Measurements from ENCODE around the gene PAX2. TPM values are rescaled to one million over a fixed set of nuclear protein-coding genes. Genes with fewer than 3 reads are reported as not detected.

Gene PAX2
- total and polyA plus RNA-seq, 4 donors: not detected

DNA sequence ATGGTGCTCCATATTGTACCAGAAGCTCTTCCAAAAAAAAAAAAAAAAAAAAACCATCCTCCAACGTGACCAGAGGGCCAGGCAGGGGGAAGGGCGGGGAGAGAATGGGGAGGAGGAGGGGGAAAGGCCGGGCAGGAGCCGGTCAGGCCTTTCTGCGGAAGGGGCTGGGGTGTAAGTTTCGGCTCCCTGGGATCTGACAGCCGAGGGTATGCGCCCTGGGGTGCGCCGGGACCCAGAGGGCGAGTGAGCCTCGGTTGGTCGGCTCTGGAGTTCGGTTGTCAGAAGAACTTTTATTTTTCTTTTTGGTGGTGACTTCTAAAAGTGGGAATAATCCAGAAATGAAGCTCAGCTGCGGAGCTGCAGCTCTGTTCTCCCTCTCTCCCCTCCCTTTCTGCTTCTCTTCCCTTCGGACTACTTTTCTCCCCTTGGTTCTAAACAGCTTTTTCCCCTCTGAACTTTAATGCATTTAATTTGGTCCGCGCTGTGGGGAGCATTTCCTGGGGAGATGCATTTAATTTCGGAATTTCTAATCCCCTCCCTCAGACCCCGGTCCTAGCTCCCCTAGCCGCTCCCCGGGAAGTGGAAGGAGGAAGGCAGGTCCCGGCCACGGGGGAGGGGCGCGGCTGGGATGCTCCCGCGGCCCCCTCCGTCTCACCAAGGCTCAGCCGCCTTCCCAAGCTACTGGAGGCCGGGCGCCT, 3.9 kb upstream of the PAX2 start (continued):
- TF ChIP-seq REST (IDR thresholded peaks at IDR 0.05) (no peak), YY1 (IDR thresholded peaks at IDR 0.05) (no peak), JUND (IDR thresholded peaks at IDR 0.05) (no peak)

- H3K4me3 ChIP-seq (ENCODE audit: low read depth in 1 of 3, low read length in 3 of 3): no peak overlapping the region
- WGBS: 9% methylated on average over 37 of the region's 37 CpGs
- no peaks in the 10 kb centered on the region for H3K36me3 ChIP-seq (ENCODE audit: control insufficient read depth in 4 of 4, insufficient read depth in 3 of 4, low read depth in 1 of 4, low read length in 3 of 4)
- H3K27me3 ChIP-seq (ENCODE audit: control insufficient read depth in 4 of 4, insufficient read depth in 4 of 4, low read length in 3 of 4): peaks cover 23 to 33% (median 25%) of the 10 kb centered on the region in 4 donors
- H3K4me1 ChIP-seq (ENCODE audit: control insufficient read depth in 4 of 4, insufficient read depth in 4 of 4, low read length in 3 of 4): peaks cover 9 to 31% (median 13%) of the 10 kb centered on the region in 4 donors
- no peak overlapping the region for H3K9ac ChIP-seq (ENCODE audit: low read depth in 1 of 2, low read length in 2 of 2)
- no peaks in the 10 kb centered on the region for H3K9me3 ChIP-seq (ENCODE audit: control insufficient read depth in 4 of 4, low read length in 3 of 4)
- DNase-seq (ENCODE audit: low spot score): no peak
- TF ChIP-seq, protein P1, sequence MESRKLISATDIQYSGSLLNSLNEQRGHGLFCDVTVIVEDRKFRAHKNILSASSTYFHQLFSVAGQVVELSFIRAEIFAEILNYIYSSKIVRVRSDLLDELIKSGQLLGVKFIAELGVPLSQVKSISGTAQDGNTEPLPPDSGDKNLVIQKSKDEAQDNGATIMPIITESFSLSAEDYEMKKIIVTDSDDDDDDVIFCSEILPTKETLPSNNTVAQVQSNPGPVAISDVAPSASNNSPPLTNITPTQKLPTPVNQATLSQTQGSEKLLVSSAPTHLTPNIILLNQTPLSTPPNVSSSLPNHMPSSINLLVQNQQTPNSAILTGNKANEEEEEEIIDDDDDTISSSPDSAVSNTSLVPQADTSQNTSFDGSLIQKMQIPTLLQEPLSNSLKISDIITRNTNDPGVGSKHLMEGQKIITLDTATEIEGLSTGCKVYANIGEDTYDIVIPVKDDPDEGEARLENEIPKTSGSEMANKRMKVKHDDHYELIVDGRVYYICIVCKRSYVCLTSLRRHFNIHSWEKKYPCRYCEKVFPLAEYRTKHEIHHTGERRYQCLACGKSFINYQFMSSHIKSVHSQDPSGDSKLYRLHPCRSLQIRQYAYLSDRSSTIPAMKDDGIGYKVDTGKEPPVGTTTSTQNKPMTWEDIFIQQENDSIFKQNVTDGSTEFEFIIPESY (IDR thresholded peaks at IDR 0.05): no peak
- no peak for TF ChIP-seq CTCF (IDR thresholded peaks at IDR 0.05; ENCODE audit: low read depth, low read length, missing input control)
- TF ChIP-seq TAF1 (conservative IDR thresholded peaks at IDR 0.05): no peak
- no peak for TF ChIP-seq NR2F2 (IDR thresholded peaks at IDR 0.05)
- TF ChIP-seq EGR1 (IDR thresholded peaks at IDR 0.05; ENCODE audit: low read depth in 2 of 2): no peak
- TF ChIP-seq RAD21 (IDR thresholded peaks at IDR 0.05): no peak
- H3K27ac ChIP-seq (ENCODE audit: low read depth in 1 of 2, low read length in 2 of 2): no peak overlapping the region
These were observed 3.2 kb upstream of the PAX2 start for GRCh38 chr10:100742076-100742771.

GRCh38 chr10:100742936-100743335, 2.4 kb upstream of the PAX2 start:
- Histone ChIP-seq H3K9me3 (ENCODE audit: control insufficient read depth in 4 of 4, low read length in 3 of 4) (no peaks in the 10 kb centered on the region), H3K36me3 (ENCODE audit: control insufficient read depth in 4 of 4, insufficient read depth in 3 of 4, low read depth in 1 of 4, low read length in 3 of 4) (no peaks in the 10 kb centered on the region), H3K4me1 (ENCODE audit: control insufficient read depth in 4 of 4, insufficient read depth in 4 of 4, low read length in 3 of 4) (peaks cover 9 to 28% (median 13%) of the 10 kb centered on the region in 4 donors), H3K4me3 (ENCODE audit: low read depth in 1 of 3, low read length in 3 of 3) (no peak overlapping the region), H3K9ac (ENCODE audit: low read depth in 1 of 2, low read length in 2 of 2) (no peak overlapping the region), H3K27ac (ENCODE audit: low read depth in 1 of 2, low read length in 2 of 2) (no peak overlapping the region), H3K27me3 (ENCODE audit: control insufficient read depth in 4 of 4, insufficient read depth in 4 of 4, low read length in 3 of 4) (peaks cover 21 to 28% (median 23%) of the 10 kb centered on the region in 4 donors)
- DNase-seq (ENCODE audit: low spot score): no peak
- no peak for TF ChIP-seq EGR1 (IDR thresholded peaks at IDR 0.05; ENCODE audit: low read depth in 2 of 2)
- TF ChIP-seq TAF1 (conservative IDR thresholded peaks at IDR 0.05): no peak
- no peak for TF ChIP-seq RXRA (IDR thresholded peaks at IDR 0.05)
- TF ChIP-seq SP1 (IDR thresholded peaks at IDR 0.05): no peak
- TF ChIP-seq FOXA2 (IDR thresholded peaks at IDR 0.05): no peak
- TF ChIP-seq, protein P2, sequence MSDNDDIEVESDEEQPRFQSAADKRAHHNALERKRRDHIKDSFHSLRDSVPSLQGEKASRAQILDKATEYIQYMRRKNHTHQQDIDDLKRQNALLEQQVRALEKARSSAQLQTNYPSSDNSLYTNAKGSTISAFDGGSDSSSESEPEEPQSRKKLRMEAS (IDR thresholded peaks at IDR 0.05): no peak
- TF ChIP-seq GABPA (IDR thresholded peaks at IDR 0.05 in 1 of 2, conservative IDR thresholded peaks at IDR 0.05 in 1 of 2): no peak
- TF ChIP-seq RAD21 (IDR thresholded peaks at IDR 0.05): no peak
- TF ChIP-seq, protein P1 (IDR thresholded peaks at IDR 0.05): no peak
- TF ChIP-seq JUND (IDR thresholded peaks at IDR 0.05): no peak
- no peak for TF ChIP-seq NR2F2 (IDR thresholded peaks at IDR 0.05)
- 22% methylated on average over 7 of the region's 7 CpGs for WGBS

Measured in liver (tissue), 9 donors.